Stimulated activated CD8-positive, alpha-beta memory T cell treated with anti-CD3 and anti-CD28 coated beads, Interleukin-7, amount 100 ng/mL, for 4 hours (primary cell): Measurements from ENCODE around the gene PRG2.
"Not testable (repeated sequence)": the region's sequence is repeated elsewhere in the genome, so short reads cannot be mapped to it uniquely, and the experiment has no call there.

ENCODE experiments used
- DNase-seq, 2 donors: peaks; one replicate each; pipeline ENCODE4 v3.0.0-alpha.2; 2020; ENCODE audit warnings: low read depth in 2 of 2

The PRG2 gene

GRCh38 chr11:57419146-57419545, 28.7 kb upstream of the PRG2 start:
- no peak for DNase-seq

GRCh38 chr11:57418131-57418530, 27.7 kb upstream of the PRG2 start:
- DNase-seq, result no peak

GRCh38 chr11:57417056-57417455, 26.6 kb upstream of the PRG2 start:
- DNase-seq, result no peak

DNA sequence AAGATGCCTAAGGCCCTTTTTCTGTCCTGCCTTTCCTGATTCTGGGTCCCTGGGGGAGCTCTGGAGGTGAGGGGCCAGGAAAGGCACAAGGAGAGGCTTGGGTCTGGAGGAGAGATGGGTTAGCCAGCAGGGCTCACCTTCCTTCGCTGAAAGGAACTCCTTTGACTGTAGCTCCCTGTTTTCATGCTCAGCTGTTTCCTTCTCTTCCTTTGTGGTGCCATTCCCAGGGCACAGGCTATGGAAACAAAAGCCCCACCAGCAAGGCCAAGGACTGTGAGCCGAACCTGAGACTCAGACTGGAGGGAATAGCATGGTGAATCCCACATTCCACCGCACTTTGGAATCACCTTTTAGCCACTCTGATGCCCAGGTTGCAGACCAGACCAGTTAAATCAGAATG, 26.0 kb upstream of the PRG2 start:
- no peak for DNase-seq

DNA sequence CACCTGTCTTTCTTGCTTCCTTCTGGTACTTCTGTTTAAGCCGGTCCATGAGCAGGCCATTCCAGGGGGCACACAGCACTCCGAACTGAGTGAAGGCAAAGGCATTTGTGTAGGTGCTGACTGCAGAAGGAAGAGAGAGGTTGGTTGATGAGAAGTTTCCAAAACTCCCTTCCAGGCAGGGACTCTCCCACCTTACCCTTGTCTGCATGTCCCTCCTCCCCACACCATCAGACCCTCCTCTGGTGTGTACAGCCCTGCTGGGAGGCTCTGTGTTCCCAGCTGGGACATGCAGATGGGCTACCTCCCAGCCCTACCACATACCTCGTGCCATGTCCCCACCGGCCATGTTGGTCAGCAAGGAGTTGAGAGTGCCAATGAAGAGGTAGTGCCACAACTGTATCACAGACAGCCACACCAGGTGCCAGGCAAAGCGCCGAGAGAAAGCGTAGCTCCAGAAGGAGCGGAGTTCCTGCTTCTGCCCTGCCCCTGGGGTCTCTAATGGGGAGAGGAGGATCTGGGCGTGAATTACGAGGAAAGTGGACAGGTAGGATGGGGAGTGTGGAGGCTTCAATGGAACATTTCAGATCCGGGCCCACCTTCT, 24.3 kb upstream of the PRG2 start:
- no peak for DNase-seq

GRCh38 chr11:57413681-57414080, 23.2 kb upstream of the PRG2 start:
- DNase-seq, result no peak

DNA sequence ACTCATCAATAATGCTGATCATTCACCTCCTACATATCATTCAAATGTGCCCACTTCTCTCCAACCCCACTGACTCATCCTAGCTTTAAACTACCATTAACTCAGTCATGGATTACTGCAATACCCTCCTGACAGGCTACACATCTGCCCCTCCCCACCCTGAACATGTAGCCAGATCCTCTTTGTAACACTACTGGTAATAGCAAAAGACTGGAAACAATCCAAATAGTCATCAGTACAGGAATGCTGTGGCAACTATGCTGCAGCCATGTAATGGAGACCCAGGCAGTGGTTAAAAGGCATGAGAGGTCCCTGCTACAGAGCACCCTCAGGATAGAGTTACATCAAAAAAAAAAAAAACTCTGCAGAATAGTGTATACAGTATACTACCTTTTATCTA, 19.8 kb upstream of the PRG2 start:
- DNase-seq, result no peak

- no peak for DNase-seq
Observed at GRCh38 chr11:57409321-57410100, 19.1 kb upstream of the PRG2 start.

DNA sequence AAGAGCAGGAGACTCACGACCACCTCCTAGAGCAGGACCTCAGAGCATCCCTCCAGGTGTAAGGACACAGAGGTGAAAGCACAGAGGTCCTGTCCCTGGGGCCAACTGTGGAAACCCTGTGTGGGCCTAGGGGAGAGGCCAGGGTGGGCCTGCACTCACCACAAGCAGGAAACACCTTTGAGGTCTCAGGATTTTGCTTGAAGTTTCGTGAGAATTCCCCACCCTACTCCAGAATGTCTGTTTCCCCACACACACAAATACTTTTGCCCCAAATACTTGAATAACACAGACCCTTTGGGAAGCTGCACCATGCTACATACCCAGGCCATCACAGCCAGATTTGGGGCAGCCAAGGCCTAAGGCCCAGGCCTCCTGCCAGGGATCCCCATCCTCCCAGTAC, 18.3 kb upstream of the PRG2 start:
- no peak for DNase-seq

DNA sequence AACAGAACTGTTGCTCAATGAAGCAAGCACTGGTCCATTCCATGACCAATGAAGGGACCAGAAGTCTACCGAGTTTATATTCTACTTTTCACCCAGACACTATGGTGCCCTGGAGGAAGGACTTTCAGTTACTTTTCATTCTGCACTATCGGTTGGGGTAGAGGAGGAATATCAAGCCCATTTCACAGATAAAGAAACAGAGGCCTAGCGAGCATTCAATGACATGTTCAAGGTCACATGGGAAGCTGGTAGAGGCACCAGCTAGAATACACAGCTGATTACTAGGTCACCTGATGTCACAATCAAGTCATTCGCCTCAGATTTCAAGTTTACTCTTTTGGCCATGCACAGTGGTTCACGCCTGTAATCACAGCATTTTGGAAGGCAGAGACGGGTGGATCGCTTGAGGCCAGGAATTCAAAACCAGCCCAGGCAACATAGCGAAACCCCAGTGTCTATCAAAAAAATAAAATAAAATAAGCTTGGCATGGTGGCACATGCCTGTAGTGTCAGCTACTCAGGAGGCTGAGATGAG, 17.6 kb upstream of the PRG2 start:
- no peak for DNase-seq

GRCh38 chr11:57407010-57407920, 16.8 kb upstream of the PRG2 start:
- no peak for DNase-seq

DNA sequence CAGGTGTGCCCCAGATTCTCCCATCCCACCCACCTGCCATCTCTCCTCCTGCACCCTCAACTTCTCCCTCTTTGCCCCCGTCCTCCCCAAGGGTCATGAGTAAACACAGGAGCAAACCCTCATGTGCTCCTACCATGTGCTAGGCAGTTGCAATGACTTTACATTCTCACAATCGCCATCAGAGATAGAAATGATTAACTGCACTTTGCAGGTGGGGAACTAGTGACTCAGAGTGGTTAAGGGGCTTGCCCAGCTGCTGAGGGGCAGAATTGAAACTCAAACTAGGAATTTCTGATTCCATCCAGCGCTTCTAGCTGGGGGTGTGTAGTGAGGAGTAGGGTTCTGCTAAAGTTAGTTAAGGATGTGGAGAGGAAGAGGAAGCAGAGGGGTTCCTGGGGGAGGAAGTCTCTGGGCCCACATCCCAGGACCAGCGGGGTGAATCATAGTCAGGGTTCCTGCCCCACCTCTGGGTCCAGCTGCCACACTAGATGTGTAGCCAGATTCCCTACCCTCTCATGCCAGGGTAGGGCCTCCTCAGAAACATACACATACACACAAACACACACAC, 16.0 kb upstream of the PRG2 start:
- peak; percentile 34 to 55 for DNase-seq

- DNase-seq, result no peak
Observed at GRCh38 chr11:57405271-57405860, 14.9 kb upstream of the PRG2 start.

- DNase-seq, result no peak
Observed at GRCh38 chr11:57403802-57404147, 13.3 kb upstream of the PRG2 start.

DNA sequence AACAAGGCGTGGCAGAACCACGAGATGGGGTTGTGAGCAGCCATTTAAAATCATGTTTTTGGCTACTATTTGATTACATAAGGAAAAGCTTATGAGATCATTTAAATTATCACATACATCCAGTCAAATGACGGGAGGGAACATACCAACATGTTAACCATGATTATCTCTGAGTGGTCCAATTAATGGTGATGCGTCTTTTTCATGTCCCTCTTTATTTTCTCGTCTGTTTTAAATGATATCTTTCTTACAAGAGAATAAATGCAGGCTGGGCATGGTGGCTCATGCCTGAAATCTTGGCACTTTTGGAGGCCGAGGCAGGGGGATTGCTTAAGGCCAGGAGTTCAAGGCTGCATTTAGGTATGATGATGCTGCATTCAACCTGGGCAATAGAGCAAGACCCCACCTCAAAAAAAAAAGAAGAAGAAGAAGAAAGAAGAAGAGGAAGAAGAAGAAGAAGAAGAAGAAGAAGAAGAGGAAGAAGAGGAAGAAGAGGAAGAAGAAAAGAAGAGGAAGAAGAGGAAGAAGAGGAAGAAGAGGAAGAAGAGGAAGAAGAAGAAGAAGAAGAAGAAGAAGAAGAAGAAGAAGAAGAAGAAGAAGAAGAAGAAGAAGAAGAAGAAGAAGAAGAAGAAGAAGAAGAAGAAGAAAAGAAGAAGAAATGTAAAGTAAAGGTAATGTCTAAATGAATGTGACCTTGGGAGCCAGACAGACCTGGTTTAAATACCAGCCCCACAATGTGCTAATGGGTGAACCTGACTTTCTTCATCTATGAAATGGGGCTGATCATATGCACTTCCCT, 12.8 kb upstream of the PRG2 start:
- not testable (repeated sequence) for DNase-seq

GRCh38 chr11:57402188-57403002, 11.9 kb upstream of the PRG2 start:
- no peak for DNase-seq

- DNase-seq, result no peak
Observed at GRCh38 chr11:57399972-57400578, 9.6 kb upstream of the PRG2 start.

DNA sequence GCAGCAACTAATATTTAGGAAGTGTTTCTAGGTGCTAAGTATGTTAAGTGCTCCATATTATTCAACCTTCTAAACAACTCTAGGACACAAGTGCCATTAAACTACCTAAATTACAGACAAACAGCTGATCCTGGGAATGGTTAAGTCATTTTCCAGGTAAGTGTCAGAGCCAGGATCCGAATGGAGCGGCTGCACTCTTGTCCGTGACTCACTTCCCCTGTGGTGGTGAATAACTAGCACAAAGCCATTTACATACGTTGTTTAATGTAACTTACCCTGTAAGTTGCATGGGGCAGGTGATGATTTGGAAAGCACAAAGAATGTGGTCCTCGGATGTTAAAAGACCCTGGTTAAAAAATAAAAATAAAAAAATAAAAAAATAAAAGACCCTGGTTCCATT, 8.8 kb upstream of the PRG2 start:
- no peak for DNase-seq

- no peak for DNase-seq
Observed at GRCh38 chr11:57397394-57397990, 7.0 kb upstream of the PRG2 start.
